Measurements from ENCODE around the gene LIX1L. TPM values are rescaled to one million over a fixed set of nuclear protein-coding genes. Genes with fewer than 3 reads are reported as not detected.
A peak's percentile ranks its signal among the peaks of the same experiment; 100 is the strongest.
"Not testable (repeated sequence)": the region's sequence is repeated elsewhere in the genome, so short reads cannot be mapped to it uniquely, and the experiment has no call there.

Gene LIX1L
- total and polyA plus RNA-seq, 2 donors (not counting 1 experiment from before 2014, with no cell fraction given), result 14.2 to 63.3 TPM

GRCh38 chr1:145935708-145936107, 22.1 kb downstream of the LIX1L start:
- peaks cover 5% of the 10 kb centered on the region for H3K36me3 ChIP-seq (ENCODE audit: control insufficient read depth, insufficient read depth, low read length)
- H3K27ac ChIP-seq (ENCODE audit: insufficient read depth, low read length), result no peak overlapping the region
- TF ChIP-seq EZH2 (IDR thresholded peaks at IDR 0.05; ENCODE audit: low read length, missing control alignments), result no peak
- TF ChIP-seq CTCF (conservative IDR thresholded peaks at IDR 0.05 in 1 of 2, IDR thresholded peaks at IDR 0.05 in 1 of 2; ENCODE audit: low read depth in 1 of 2, low read length in 2 of 2), result no peak

GRCh38 chr1:145932522-145933009, 25.3 kb downstream of the LIX1L start:
- H3K4me2 ChIP-seq (ENCODE audit: extremely low read depth, insufficient read depth, low read length); H3K9me3 ChIP-seq (ENCODE audit: control insufficient read depth, insufficient read depth, low read depth, low read length); H3K27ac ChIP-seq (ENCODE audit: insufficient read depth, low read length); H3K4me1 ChIP-seq (ENCODE audit: control insufficient read depth, extremely low read depth, insufficient read depth, low read length); H3K4me3 ChIP-seq (replicated peaks in 1 of 4; ENCODE audit: control extremely low read depth in 1 of 4, insufficient read depth in 1 of 4, low read depth in 3 of 4, low read length in 4 of 4); H3K36me3 ChIP-seq (ENCODE audit: control insufficient read depth, insufficient read depth, low read length); H3K27me3 ChIP-seq (ENCODE audit: control insufficient read depth, insufficient read depth, low read length); DNase-seq (ENCODE audit: low read depth in 2 of 2); H3K79me2 ChIP-seq (ENCODE audit: control insufficient read depth, insufficient read depth, low read length); H2AFZ ChIP-seq (ENCODE audit: low read length); H4K20me1 ChIP-seq (ENCODE audit: control insufficient read depth, extremely low read depth, insufficient read depth, low read length); H3K9ac ChIP-seq (ENCODE audit: insufficient read depth, low read length): not testable (repeated sequence)

More at GRCh38 chr1:145935708-145936107, 22.1 kb downstream of the LIX1L start:
- H3K9me3 ChIP-seq (ENCODE audit: control insufficient read depth, insufficient read depth, low read depth, low read length), result no peaks in the 10 kb centered on the region
- H3K27me3 ChIP-seq (ENCODE audit: control insufficient read depth, insufficient read depth, low read length), result no peaks in the 10 kb centered on the region
- H3K9ac ChIP-seq (ENCODE audit: insufficient read depth, low read length), result no peak overlapping the region
- H3K4me2 ChIP-seq (ENCODE audit: extremely low read depth, insufficient read depth, low read length), result no peak overlapping the region
- H3K79me2 ChIP-seq (ENCODE audit: control insufficient read depth, insufficient read depth, low read length), result no peaks in the 10 kb centered on the region
- H3K4me1 ChIP-seq (ENCODE audit: control insufficient read depth, extremely low read depth, insufficient read depth, low read length), result no peaks in the 10 kb centered on the region
- H2AFZ ChIP-seq (ENCODE audit: low read length), result no peak overlapping the region
- H4K20me1 ChIP-seq (ENCODE audit: control insufficient read depth, extremely low read depth, insufficient read depth, low read length), result no peaks in the 10 kb centered on the region
- DNase-seq (ENCODE audit: low read depth in 2 of 2), result no peak
- no peak overlapping the region for H3K4me3 ChIP-seq (replicated peaks in 1 of 4; ENCODE audit: control extremely low read depth in 1 of 4, insufficient read depth in 1 of 4, low read depth in 3 of 4, low read length in 4 of 4)

- Histone ChIP-seq H3K9me3 (ENCODE audit: control insufficient read depth, insufficient read depth, low read depth, low read length) (no peaks in the 10 kb centered on the region), H3K27me3 (ENCODE audit: control insufficient read depth, insufficient read depth, low read length) (no peaks in the 10 kb centered on the region), H3K4me3 (replicated peaks in 1 of 4; ENCODE audit: control extremely low read depth in 1 of 4, insufficient read depth in 1 of 4, low read depth in 3 of 4, low read length in 4 of 4) (peak overlapping the region; percentile 72 to 98 (median 92)), H3K9ac (ENCODE audit: insufficient read depth, low read length) (peak overlapping the region; percentile 88), H3K27ac (ENCODE audit: insufficient read depth, low read length) (peak overlapping the region; percentile 97), H3K79me2 (ENCODE audit: control insufficient read depth, insufficient read depth, low read length) (peaks cover 10% of the 10 kb centered on the region), H4K20me1 (ENCODE audit: control insufficient read depth, extremely low read depth, insufficient read depth, low read length) (no peaks in the 10 kb centered on the region), H3K4me1 (ENCODE audit: control insufficient read depth, extremely low read depth, insufficient read depth, low read length) (no peaks in the 10 kb centered on the region), H3K4me2 (ENCODE audit: extremely low read depth, insufficient read depth, low read length) (peak overlapping the region; percentile 77), H3K36me3 (ENCODE audit: control insufficient read depth, insufficient read depth, low read length) (no peaks in the 10 kb centered on the region), H2AFZ (ENCODE audit: low read length) (peak overlapping the region; percentile 45)
- no peak for TF ChIP-seq EZH2 (IDR thresholded peaks at IDR 0.05; ENCODE audit: low read length, missing control alignments)
- no peak for TF ChIP-seq CTCF (conservative IDR thresholded peaks at IDR 0.05 in 1 of 2, IDR thresholded peaks at IDR 0.05 in 1 of 2; ENCODE audit: low read depth in 1 of 2, low read length in 2 of 2)
- DNase-seq (ENCODE audit: low read depth in 2 of 2), result no peak
These were observed 29.7 kb downstream of the LIX1L start for GRCh38 chr1:145927916-145928643.
